OCI-LY7 (cell line): Measurements from ENCODE around the gene VPS35. TPM values are rescaled to one million over a fixed set of nuclear protein-coding genes. Genes with fewer than 3 reads are reported as not detected.

Experiments
- BruUV-seq: library from RNA; stranded (reverse); fragments of 400-500 nt; replicated peaks from 2 replicates; lab custom pipeline; 2021; lab: Mats Ljungman, UMichigan
- CTCF ChIA-PET: fragments of 300-600 bp; sonication (Branson Sonifier 250); formaldehyde crosslinking; loops from one replicate; lab custom pipeline; 2022; ENCODE audit warnings: antibody characterized with exemption; ENCODE audit not compliant: unreplicated experiment; lab: Charles Lee
- POLR2A ChIA-PET: fragments of 300-600 bp; sonication (Branson Sonifier 250); formaldehyde crosslinking; loops from one replicate; lab custom pipeline; 2022; ENCODE audit warnings: antibody characterized with exemption; lab: Charles Lee
- DNase-seq: peaks from one replicate; pipeline ENCODE4 v3.0.0-alpha.2; 2015; ENCODE audit warnings: low spot score
- H2AFZ ChIP-seq: fragments of 200-600 bp; sonication (generic), shearing (Covaris generic); 2 replicates; pipeline ENCODE4 v1.6.1; 2014; ENCODE audit warnings: mild to moderate bottlenecking, antibody characterized with exemption, low read length, moderate library complexity
- H3K27ac ChIP-seq: fragments of 200-600 bp; sonication (generic); 2 replicates; pipeline ENCODE4 v1.5.1; 2014; ENCODE audit warnings: mixed run types, low read depth, mild to moderate bottlenecking, moderate library complexity, low read length, inconsistent platforms; ENCODE audit not compliant: poor library complexity, severe bottlenecking
- H3K36me3 ChIP-seq: fragments of 200-600 bp; sonication (generic); 2 replicates; pipeline ENCODE4 v1.6.1; 2014; ENCODE audit warnings: mild to moderate bottlenecking, antibody characterized with exemption, low read length, moderate library complexity, mixed read lengths; ENCODE audit not compliant: insufficient read depth
- H3K4me1 ChIP-seq: fragments of 200-600 bp; sonication (generic); 2 replicates; pipeline ENCODE4 v1.5.1; 2014; ENCODE audit warnings: mild to moderate bottlenecking, low read length; ENCODE audit not compliant: insufficient read depth, poor library complexity, severe bottlenecking
- H3K4me2 ChIP-seq: fragments of 200-600 bp; sonication (generic); 2 replicates; pipeline ENCODE4 v1.6.1; 2014; ENCODE audit warnings: mild to moderate bottlenecking, low read length
- H3K4me3 ChIP-seq: fragments of 200-600 bp; sonication (generic); 2 replicates; pipeline ENCODE4 v1.5.1; 2014; ENCODE audit warnings: mild to moderate bottlenecking, low read depth, low read length; ENCODE audit not compliant: poor library complexity, severe bottlenecking
- H3K79me2 ChIP-seq: fragments of 200-600 bp; sonication (generic); 2 replicates; pipeline ENCODE4 v1.6.1; 2016; ENCODE audit warnings: low read depth, mild to moderate bottlenecking, low read length, moderate library complexity, mixed read lengths; ENCODE audit not compliant: insufficient read depth
- H3K9me2 ChIP-seq: fragments of 200-600 bp; sonication (generic); 2 replicates; pipeline ENCODE4 v1.6.1; 2016; ENCODE audit warnings: mild to moderate bottlenecking, low read length, mixed read lengths; ENCODE audit not compliant: insufficient read depth
- H3K9me3 ChIP-seq: fragments of 200-600 bp; sonication (generic); 2 replicates; pipeline ENCODE4 v1.6.1; 2014; ENCODE audit warnings: mild to moderate bottlenecking, mixed run types, low read length, mixed read lengths
- H4K20me1 ChIP-seq: fragments of 200-600 bp; sonication (generic); 2 replicates; pipeline ENCODE4 v1.6.1; 2014; ENCODE audit warnings: mild to moderate bottlenecking, antibody characterized with exemption, low read length, moderate library complexity, mixed read lengths; ENCODE audit not compliant: insufficient read depth
- CTCF ChIP-seq: fragments of 200-600 bp; sonication (generic); conservative IDR thresholded peaks from 2 replicates; pipeline ENCODE4 v1.5.1; 2014; ENCODE audit warnings: mild to moderate bottlenecking, antibody characterized with exemption, low read length, moderate library complexity, mixed read lengths
- EZH2phosphoT487 ChIP-seq: fragments of 200-600 bp; sonication (generic); IDR thresholded peaks from 2 replicates; pipeline ENCODE4 v1.6.1; 2018; ENCODE audit warnings: low read depth, borderline replicate concordance, mild to moderate bottlenecking, mixed run types, antibody characterized with exemption, low read length, moderate library complexity, mixed read lengths
- intact Hi-C: fragments of 100-400 bp; cut with micrococcal nuclease; formaldehyde crosslinking; loops from one replicate; pipeline ENCODE4 v1.10.0; 2022; ENCODE audit not compliant: unreplicated experiment
- total RNA-seq, 2 experiments: library from RNA; depleted of rRNA in 1 of 2; stranded (reverse); fragments of >200 nt in 1 of 2; shearing (Covaris generic) in 1 of 2; gene quantifications; 2 replicates each; pipeline ENCODE4 v1.2.3, GENCODE V29; 2014 to 2022

Gene VPS35
- total RNA-seq, 2 experiments from 2014 or later = 64.6 to 100 TPM

GRCh38 chr16:46719528-46719927, 30.6 kb upstream of the VPS35 start:
- no peaks in the 10 kb centered on the region for H3K79me2 ChIP-seq
- H3K4me3 ChIP-seq = no peak overlapping the region
- no peak overlapping the region for H2AFZ ChIP-seq
- TF ChIP-seq EZH2phosphoT487 = no peak
- no peak for TF ChIP-seq CTCF
- CTCF ChIA-PET = no interaction called here
- H3K4me2 ChIP-seq = no peak overlapping the region
- no peaks in the 10 kb centered on the region for H4K20me1 ChIP-seq
- no peak for DNase-seq
- H3K36me3 ChIP-seq = no peaks in the 10 kb centered on the region
- POLR2A ChIA-PET = interaction anchor here (0.6 to 0.7 kb wide), 2 partner anchors 19 to 98 kb away, joined by 3 read pairs; no protein-coding TSS in a partner anchor
- no peaks in the 10 kb centered on the region for H3K9me2 ChIP-seq
- H3K4me1 ChIP-seq = no peaks in the 10 kb centered on the region
- no peaks in the 10 kb centered on the region for H3K9me3 ChIP-seq
- BruUV-seq = no TSS peak
- intact Hi-C loops = no loop called here
- no peak overlapping the region for H3K27ac ChIP-seq

- Histone ChIP-seq H3K4me2 (no peak overlapping the region), H2AFZ (no peak overlapping the region), H3K79me2 (no peaks in the 10 kb centered on the region), H3K36me3 (no peaks in the 10 kb centered on the region), H3K27ac (no peak overlapping the region), H4K20me1 (no peaks in the 10 kb centered on the region), H3K9me3 (no peaks in the 10 kb centered on the region), H3K4me1 (no peaks in the 10 kb centered on the region), H3K4me3 (no peak overlapping the region), H3K9me2 (no peaks in the 10 kb centered on the region)
- CTCF ChIA-PET = no interaction called here
- POLR2A ChIA-PET = no interaction called here
- intact Hi-C loops = no loop called here
- BruUV-seq = no TSS peak
- no peak for DNase-seq
- TF ChIP-seq CTCF (no peak), EZH2phosphoT487 (no peak)
These were observed 29.2 kb upstream of the VPS35 start for GRCh38 chr16:46718214-46718613.

GRCh38 chr16:46717692-46718091, 28.7 kb upstream of the VPS35 start:
- H4K20me1 ChIP-seq = no peaks in the 10 kb centered on the region
- no TSS peak for BruUV-seq
- ChIA-PET POLR2A (no interaction called here), CTCF (no interaction called here)
- intact Hi-C loops = no loop called here
- H3K36me3 ChIP-seq = no peaks in the 10 kb centered on the region
- TF ChIP-seq EZH2phosphoT487 (no peak), CTCF (no peak)
- H3K9me2 ChIP-seq = no peaks in the 10 kb centered on the region
- H3K4me1 ChIP-seq = peaks cover 3% of the 10 kb centered on the region
- no peaks in the 10 kb centered on the region for H3K79me2 ChIP-seq
- H2AFZ ChIP-seq = no peak overlapping the region
- no peaks in the 10 kb centered on the region for H3K9me3 ChIP-seq
- no peak overlapping the region for H3K4me2 ChIP-seq
- no peak overlapping the region for H3K27ac ChIP-seq
- no peak for DNase-seq
- H3K4me3 ChIP-seq = no peak overlapping the region
